HG02798 (cell line): ENCODE data around the gene HES1.
"Not testable (repeated sequence)": the region's sequence is repeated elsewhere in the genome, so short reads cannot be mapped to it uniquely, and the experiment has no call there.

Experiments
- ATAC-seq: cut with Tn5 transposase; IDR thresholded peaks from one replicate; pipeline ENCODE4 v1.9.1; 2021; ENCODE audit warnings: mild to moderate bottlenecking; ENCODE audit not compliant: unreplicated experiment, poor library complexity

Gene HES1

GRCh38 chr3:194139814-194140391, 4.0 kb downstream of the HES1 start:
- no peak for ATAC-seq

GRCh38 chr3:194140520-194141414, 4.8 kb downstream of the HES1 start:
- no peak for ATAC-seq

GRCh38 chr3:194141415-194142155, 5.6 kb downstream of the HES1 start:
- peak; percentile 47 for ATAC-seq

GRCh38 chr3:194142156-194142910, 6.4 kb downstream of the HES1 start:
- ATAC-seq: no peak

GRCh38 chr3:194145702-194146101, 9.8 kb downstream of the HES1 start:
- ATAC-seq: no peak

GRCh38 chr3:194147679-194148078, 11.7 kb downstream of the HES1 start:
- no peak for ATAC-seq

GRCh38 chr3:194148383-194148782, 12.4 kb downstream of the HES1 start:
- no peak for ATAC-seq

- no peak for ATAC-seq
Observed at GRCh38 chr3:194150252-194150934, 14.4 kb downstream of the HES1 start.

GRCh38 chr3:194150935-194151302, 15.0 kb downstream of the HES1 start:
- not testable (repeated sequence) for ATAC-seq

- ATAC-seq: no peak
Observed at GRCh38 chr3:194154346-194154745, 18.4 kb downstream of the HES1 start.

GRCh38 chr3:194156095-194156494, 20.1 kb downstream of the HES1 start:
- no peak for ATAC-seq

GRCh38 chr3:194158942-194159439, 23.0 kb downstream of the HES1 start:
- no peak for ATAC-seq

GRCh38 chr3:194160158-194160557, 24.2 kb downstream of the HES1 start:
- ATAC-seq: no peak

- ATAC-seq: no peak
Observed at GRCh38 chr3:194161131-194162045, 25.4 kb downstream of the HES1 start.

GRCh38 chr3:194162070-194162678, 26.2 kb downstream of the HES1 start:
- ATAC-seq: no peak

- no peak for ATAC-seq
Observed at GRCh38 chr3:194162817-194163584, 27.1 kb downstream of the HES1 start.

- no peak for ATAC-seq
Observed at GRCh38 chr3:194163697-194164096, 27.7 kb downstream of the HES1 start.

GRCh38 chr3:194164861-194165260, 28.9 kb downstream of the HES1 start:
- no peak for ATAC-seq
